Amniotic epithelial cell (primary cell): ENCODE data around the gene NUDT3.
"Not testable (repeated sequence)": the region's sequence is repeated elsewhere in the genome, so short reads cannot be mapped to it uniquely, and the experiment has no call there.

Experiments
- DNase-seq: peaks from one replicate; pipeline ENCODE4 v3.0.0-alpha.2; 2010; ENCODE audit warnings: low read depth

NUDT3 gene

DNA sequence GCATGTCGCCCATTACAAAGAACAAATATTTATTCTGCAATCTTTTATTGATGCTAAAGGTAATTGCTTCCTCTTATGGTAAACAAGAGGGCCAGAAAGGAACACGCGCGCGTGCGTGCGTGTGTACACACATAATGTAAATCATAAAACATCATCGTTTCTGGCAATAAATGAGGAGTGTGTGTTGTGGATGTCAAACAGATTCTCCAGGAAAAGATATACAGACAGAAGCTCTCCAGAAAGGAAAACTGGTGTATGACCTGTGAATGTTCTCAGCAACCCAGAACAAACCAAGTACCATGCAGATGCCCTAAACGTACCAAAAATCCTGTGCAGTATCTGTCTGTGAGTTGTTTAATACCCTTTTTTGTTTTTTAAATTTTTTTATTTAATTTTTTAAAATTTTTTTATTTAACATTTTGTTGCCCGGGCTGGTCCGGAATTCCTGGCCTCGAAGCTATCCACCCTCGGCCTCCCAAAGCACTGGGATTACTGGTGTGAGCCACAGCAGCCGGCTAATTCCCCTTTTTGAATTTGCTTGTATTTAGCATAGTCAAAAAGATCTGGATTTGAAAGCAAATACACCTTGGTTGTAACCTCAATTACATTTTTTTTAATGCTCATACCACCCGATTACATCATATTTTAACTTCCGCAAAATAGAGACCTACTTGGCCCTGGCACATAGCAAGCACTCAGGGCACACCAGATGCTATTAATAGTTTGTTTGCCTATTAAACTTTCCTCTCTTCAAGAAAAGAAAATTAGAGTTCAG is 909 bp upstream of the NUDT3 start:
- no peak for DNase-seq

- DNase-seq: peak; percentile 39
Measured at GRCh38 chr6:34391786-34392496, 528 bp downstream of the NUDT3 start.

GRCh38 chr6:34391473-34391785 is 1.0 kb downstream of the NUDT3 start:
- no peak for DNase-seq

DNA sequence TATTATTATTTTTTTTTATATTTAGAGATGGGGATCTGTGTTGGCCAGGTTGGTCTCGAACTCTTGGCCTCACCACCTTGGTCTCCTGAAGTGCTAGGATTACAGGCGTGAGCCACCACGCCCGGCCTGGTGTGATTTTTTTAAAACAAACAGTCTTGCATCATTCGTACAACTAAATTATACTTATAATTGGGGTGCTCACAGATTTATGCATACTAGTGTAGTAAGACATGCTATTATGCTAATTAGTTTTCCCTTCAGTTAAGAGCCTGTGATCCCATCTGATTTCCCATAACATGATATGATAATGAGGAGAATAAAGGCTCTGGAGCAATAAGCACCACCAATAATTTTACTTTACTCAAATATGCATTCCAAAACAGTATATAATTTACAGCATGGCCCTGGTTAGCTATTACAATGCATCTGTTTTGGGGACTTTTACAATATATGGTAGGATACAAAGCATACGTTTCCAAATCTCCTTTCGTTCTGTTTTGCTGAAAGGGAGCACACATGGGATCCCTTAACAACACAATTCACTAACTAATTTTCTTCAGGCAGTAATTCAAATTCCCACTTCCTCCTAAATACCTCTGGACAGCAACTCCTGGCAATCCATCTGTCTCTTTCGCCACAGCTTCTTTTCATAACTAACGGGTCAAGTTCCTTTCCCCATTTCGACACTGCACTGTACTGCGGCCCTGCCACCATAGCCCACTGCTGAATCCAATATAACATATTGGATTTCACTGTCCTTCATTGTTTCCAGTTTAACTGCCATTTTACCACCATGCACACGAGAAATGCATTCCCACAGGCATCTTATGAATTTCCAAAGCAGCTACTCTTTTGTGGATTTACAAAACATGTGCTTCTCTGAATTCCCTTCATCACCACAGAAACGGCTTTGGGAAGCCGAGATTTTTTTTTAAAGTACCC is 1.7 kb downstream of the NUDT3 start:
- peak; percentile 80 for DNase-seq

GRCh38 chr6:34389034-34389433 is 3.4 kb downstream of the NUDT3 start:
- DNase-seq: no peak

DNA sequence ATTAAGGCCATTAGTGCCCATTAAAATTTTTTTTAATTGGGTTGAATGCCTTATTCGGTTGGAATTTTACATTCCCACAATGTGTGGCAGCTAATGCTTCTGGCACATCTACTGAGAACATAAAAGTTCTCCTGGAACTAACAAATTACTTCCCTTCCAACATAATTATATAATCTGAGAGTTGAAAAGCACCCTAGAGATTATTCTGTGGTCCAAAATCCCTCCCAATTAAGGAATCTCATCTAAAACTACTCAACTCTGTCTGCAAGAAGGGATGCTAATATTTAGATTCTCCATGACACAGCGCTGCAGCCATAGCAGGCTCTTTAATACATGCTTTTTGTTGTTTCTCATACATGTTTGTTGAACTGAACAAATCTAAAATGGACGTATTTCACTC is 4.0 kb downstream of the NUDT3 start:
- no peak for DNase-seq

GRCh38 chr6:34386316-34387137 is 5.9 kb downstream of the NUDT3 start:
- DNase-seq: peak; percentile 95

- DNase-seq: no peak
Measured at GRCh38 chr6:34385793-34386195, 6.7 kb downstream of the NUDT3 start.

- peak; percentile 59 for DNase-seq
Measured at GRCh38 chr6:34384321-34385153, 7.9 kb downstream of the NUDT3 start.

- DNase-seq: no peak
Measured at GRCh38 chr6:34383656-34384320, 8.7 kb downstream of the NUDT3 start.

GRCh38 chr6:34383161-34383631 is 9.3 kb downstream of the NUDT3 start:
- peak; percentile 93 for DNase-seq

GRCh38 chr6:34381081-34381480 is 11.4 kb downstream of the NUDT3 start:
- peak; percentile 78 for DNase-seq

GRCh38 chr6:34378470-34378869 is 14.0 kb downstream of the NUDT3 start:
- no peak for DNase-seq

- DNase-seq: no peak
Measured at GRCh38 chr6:34377984-34378383, 14.5 kb downstream of the NUDT3 start.

DNA sequence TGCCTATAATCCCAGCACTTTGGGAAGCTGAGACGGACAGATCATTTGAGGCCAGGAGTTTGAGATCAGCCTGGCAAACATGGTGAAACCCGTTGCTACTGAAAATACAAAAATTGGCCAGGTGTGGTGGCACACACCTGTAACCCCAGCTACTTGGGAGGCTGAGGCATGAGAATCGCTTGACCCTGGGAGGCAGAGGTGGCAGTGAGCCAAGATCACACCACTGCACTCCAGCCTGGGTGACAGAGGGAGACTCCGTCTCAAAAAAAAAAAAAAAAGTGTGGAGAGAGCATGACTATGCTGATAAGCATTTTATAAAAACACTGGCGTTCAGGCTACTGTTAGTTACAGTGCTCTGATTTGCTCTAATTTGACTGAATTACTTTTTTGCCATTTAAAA is 14.9 kb downstream of the NUDT3 start:
- not testable (repeated sequence) for DNase-seq

DNA sequence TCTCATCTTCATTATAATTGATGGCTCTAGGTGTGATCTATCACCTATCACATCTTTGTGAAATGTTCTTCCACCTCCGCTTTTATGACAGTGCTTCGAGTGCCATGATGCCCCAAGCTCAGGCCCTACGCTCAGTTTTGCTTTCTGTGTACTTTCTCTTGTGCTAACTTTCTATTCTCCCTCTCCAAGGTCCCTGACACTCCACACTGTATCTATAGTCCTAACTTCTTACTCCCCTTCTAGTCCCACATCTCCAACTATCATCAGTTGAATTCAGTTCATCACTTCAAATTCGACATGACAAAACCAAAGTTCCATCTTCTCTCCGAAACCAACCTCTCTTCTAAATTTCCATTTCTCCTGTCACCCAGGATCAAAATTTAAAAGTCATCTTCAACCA is 16.6 kb downstream of the NUDT3 start:
- DNase-seq: no peak

DNA sequence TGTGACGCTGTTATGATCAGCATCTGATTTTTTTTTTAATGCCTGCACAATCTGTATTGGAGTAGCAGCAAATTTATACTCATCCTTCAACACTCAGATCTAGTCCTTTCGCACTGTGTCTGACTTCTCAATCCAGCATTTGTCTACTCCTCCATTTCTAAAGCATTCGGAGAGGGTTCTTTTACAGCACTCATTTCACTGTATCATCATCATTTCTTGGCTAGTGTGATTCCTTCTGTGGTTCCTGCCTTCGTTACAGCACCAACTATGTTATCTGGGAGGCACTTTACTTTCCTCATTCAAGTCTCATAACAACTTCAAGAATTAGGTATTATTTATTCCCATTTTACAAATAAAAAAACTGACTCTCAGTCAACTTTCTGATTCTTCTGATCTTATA is 18.0 kb downstream of the NUDT3 start:
- DNase-seq: no peak

DNA sequence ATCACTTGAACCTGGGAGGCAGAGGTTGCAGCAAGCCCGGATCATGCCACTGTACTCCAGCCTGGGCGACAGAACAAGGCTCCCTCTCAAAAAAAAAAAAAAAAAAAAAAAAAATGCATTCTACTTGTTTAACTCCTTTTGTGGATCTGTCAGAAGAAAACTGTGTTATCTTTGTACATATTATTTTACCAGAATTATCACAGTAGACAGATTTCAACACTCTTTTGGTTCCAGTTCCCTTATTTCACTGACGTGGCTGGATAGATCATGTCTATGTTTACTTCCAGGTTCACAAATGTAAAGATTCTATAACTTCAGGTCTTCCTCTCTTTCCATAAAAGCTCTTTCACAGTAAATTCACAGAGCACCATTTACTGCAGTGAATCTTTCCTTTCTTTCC is 18.4 kb downstream of the NUDT3 start:
- no peak for DNase-seq

DNA sequence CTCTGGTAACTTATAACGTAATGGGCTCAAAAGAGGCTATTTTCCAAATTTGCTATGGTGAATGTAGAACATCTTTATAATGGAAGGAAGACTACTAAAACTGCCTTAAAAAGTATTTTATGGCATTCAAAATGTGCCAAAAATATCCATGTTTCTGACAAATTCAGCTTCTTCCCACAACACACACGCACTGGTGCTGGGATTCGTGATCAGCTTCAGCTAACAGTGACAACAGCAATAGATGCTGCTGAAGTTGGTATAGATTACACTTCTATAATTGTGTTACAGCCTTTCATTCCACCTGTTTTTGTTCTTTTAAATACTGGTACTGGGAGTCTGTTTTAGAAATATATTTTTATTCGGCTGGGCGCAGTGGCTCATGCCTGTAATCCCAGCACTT is 19.0 kb downstream of the NUDT3 start:
- no peak for DNase-seq

- DNase-seq: not testable (repeated sequence)
Measured at GRCh38 chr6:34371865-34372264, 20.6 kb downstream of the NUDT3 start.
